ENCODE data around the gene CACYBP. TPM values are rescaled to one million over a fixed set of nuclear protein-coding genes. Genes with fewer than 3 reads are reported as not detected.

The CACYBP gene
- total RNA-seq, 5 donors from 2014 or later (not counting 1 experiment from before 2014, with no cell fraction given): 60.3 to 91.7 (median 75.8) TPM

GRCh38 chr1:174998569-174999215 is 1.1 kb upstream of the CACYBP start:
- 11% methylated on average over 17 of the region's 19 CpGs for WGBS (ENCODE audit: insufficient coverage)
- no peaks in the 10 kb centered on the region for H3K27me3 Mint-ChIP-seq
- peaks cover 10% of the 10 kb centered on the region for H3K36me3 Mint-ChIP-seq
- Histone ChIP-seq H3K4me1 (ENCODE audit: control insufficient read depth in 1 of 2, extremely low read depth in 1 of 2, insufficient read depth in 2 of 2, low read length in 2 of 2) (peaks cover 22% of the 10 kb centered on the region in 2 experiments), H3K27me3 (replicated peaks in 1 of 2; ENCODE audit: control insufficient read depth in 2 of 2, extremely low read depth in 1 of 2, insufficient read depth in 2 of 2, low read length in 1 of 2) (no peaks in the 10 kb centered on the region), H3K36me3 (ENCODE audit: control insufficient read depth in 2 of 2, extremely low read depth in 1 of 2, insufficient read depth in 1 of 2, low read length in 1 of 2) (peaks cover 0 to 3% of the 10 kb centered on the region in 2 donors), H3K9me3 (no peaks in the 10 kb centered on the region), H3K27ac (ENCODE audit: low read length) (peak overlapping the region; percentile 99), H3K4me3 (ENCODE audit: control insufficient read depth in 1 of 2, extremely low read depth in 1 of 2, low read length in 1 of 2) (peak overlapping the region; percentile 75 to 82)
- ATAC-seq (replicated peaks in 1 of 4): no peak
- peaks cover 32 to 49% (median 40%) of the 10 kb centered on the region in 3 donors for H3K4me1 Mint-ChIP-seq
- H3K4me3 Mint-ChIP-seq: no peak overlapping the region
- no peak overlapping the region for H3K27ac Mint-ChIP-seq
- POLR2A ChIA-PET: interaction anchor here (0.6 to 2.9 kb wide), 16 partner anchors 19 to 1284 kb away, joined by 3 to 58 read pairs (median 6); partner anchors contain the start of genes MRPS14 (in 2 of the 2) and KLHL20 (in 1 of the 2)
- peak in 32 of 35 experiments; percentile 11 to 81 (median 42) for DNase-seq
- CTCF ChIA-PET: interaction anchor here (0.6 to 3.8 kb wide), 19 partner anchors 9 to 227 kb away, joined by 3 to 35 read pairs (median 7); partner anchors contain the start of genes KIAA0040 (in 1 of the 2) and MRPS14 (in 1 of the 2)
- no peaks in the 10 kb centered on the region for H3K9me3 Mint-ChIP-seq

GRCh38 chr1:174999216-174999935 is 371 bp upstream of the CACYBP start:
- H3K36me3 ChIP-seq (ENCODE audit: control insufficient read depth in 2 of 2, extremely low read depth in 1 of 2, insufficient read depth in 1 of 2, low read length in 1 of 2): no peaks in the 10 kb centered on the region
- no peak overlapping the region for H3K27ac Mint-ChIP-seq
- peaks cover 7% of the 10 kb centered on the region for H3K36me3 Mint-ChIP-seq
- ChIA-PET POLR2A (interaction anchor here (0.6 to 2.9 kb wide), 19 partner anchors 10 to 1284 kb away, joined by 3 to 58 read pairs (median 5); partner anchors contain the start of genes MRPS14 (in 2 of the 2) and KLHL20 (in 1 of the 2)), CTCF (interaction anchor here (0.6 to 3.8 kb wide), 19 partner anchors 10 to 228 kb away, joined by 3 to 35 read pairs (median 7); partner anchors contain the start of genes KIAA0040 (in 1 of the 2) and MRPS14 (in 1 of the 2))
- DNase-seq (peak; percentile 94 to 99 (median 97)), ATAC-seq (replicated peaks in 1 of 4) (peak; percentile 78 to 85 (median 80))
- H3K4me1 ChIP-seq (ENCODE audit: control insufficient read depth in 1 of 2, extremely low read depth in 1 of 2, insufficient read depth in 2 of 2, low read length in 2 of 2): peaks cover 22% of the 10 kb centered on the region in 2 experiments
- H3K4me3 ChIP-seq (ENCODE audit: control insufficient read depth in 1 of 2, extremely low read depth in 1 of 2, low read length in 1 of 2): peak overlapping the region; percentile 75 to 82
- WGBS (ENCODE audit: insufficient coverage): under 1% methylated on average over 56 of the region's 58 CpGs
- peaks cover 37 to 51% (median 47%) of the 10 kb centered on the region in 3 donors for H3K4me1 Mint-ChIP-seq
- H3K27me3 ChIP-seq (replicated peaks in 1 of 2; ENCODE audit: control insufficient read depth in 2 of 2, extremely low read depth in 1 of 2, insufficient read depth in 2 of 2, low read length in 1 of 2): no peaks in the 10 kb centered on the region
- H3K9me3 ChIP-seq: no peaks in the 10 kb centered on the region
- H3K4me3 Mint-ChIP-seq: no peak overlapping the region
- H3K9me3 Mint-ChIP-seq: no peaks in the 10 kb centered on the region
- no peaks in the 10 kb centered on the region for H3K27me3 Mint-ChIP-seq
- peak overlapping the region; percentile 99 for H3K27ac ChIP-seq (ENCODE audit: low read length)

DNA sequence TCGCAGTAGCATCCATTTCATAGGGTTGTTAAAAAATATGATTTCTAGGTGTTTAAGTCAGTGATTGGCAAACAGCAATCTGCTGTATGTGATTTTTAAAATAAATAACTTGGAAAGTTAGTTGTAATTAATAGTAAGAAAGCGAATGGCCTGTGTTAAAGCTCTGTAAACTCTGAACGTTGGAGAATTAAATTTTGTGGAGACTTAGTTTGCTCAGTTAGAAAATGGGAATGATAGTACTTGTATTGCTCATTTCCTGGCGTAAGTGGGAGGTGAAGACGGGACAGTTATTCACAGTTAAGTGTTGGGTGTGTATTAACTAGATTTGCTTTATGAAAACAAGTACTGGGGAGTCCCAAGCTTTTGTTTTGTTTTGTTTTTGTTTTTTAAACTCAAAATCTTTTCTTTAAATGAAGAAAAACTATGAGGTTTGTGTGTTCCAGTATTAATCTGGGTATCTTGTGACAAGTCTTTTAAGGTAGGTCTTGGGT is 995 bp downstream of the CACYBP start:
- Histone ChIP-seq H3K4me3 (ENCODE audit: control insufficient read depth in 1 of 2, extremely low read depth in 1 of 2, low read length in 1 of 2) (peak overlapping the region; percentile 75 to 84), H3K9me3 (no peaks in the 10 kb centered on the region), H3K36me3 (ENCODE audit: control insufficient read depth in 2 of 2, extremely low read depth in 1 of 2, insufficient read depth in 1 of 2, low read length in 1 of 2) (peaks cover 0 to 12% of the 10 kb centered on the region in 2 donors), H3K27ac (ENCODE audit: low read length) (peak overlapping the region; percentile 76), H3K27me3 (replicated peaks in 1 of 2; ENCODE audit: control insufficient read depth in 2 of 2, extremely low read depth in 1 of 2, insufficient read depth in 2 of 2, low read length in 1 of 2) (no peaks in the 10 kb centered on the region), H3K4me1 (ENCODE audit: control insufficient read depth in 1 of 2, extremely low read depth in 1 of 2, insufficient read depth in 2 of 2, low read length in 2 of 2) (peaks cover 22% of the 10 kb centered on the region in 2 experiments)
- Mint-ChIP-seq H3K27me3 (no peaks in the 10 kb centered on the region), H3K27ac (peak overlapping the region; percentile 90 to 94), H3K36me3 (peaks cover 14% of the 10 kb centered on the region), H3K9me3 (no peaks in the 10 kb centered on the region), H3K4me3 (no peak overlapping the region), H3K4me1 (peaks cover 48 to 61% (median 56%) of the 10 kb centered on the region in 3 donors)
- DNase-seq: peak in 1 of 35 experiments; percentile 38
- 6% methylated on average over 5 of the region's 5 CpGs for WGBS (ENCODE audit: insufficient coverage)
- ATAC-seq (replicated peaks in 1 of 4): no peak
- ChIA-PET CTCF (interaction anchor here (0.7 to 3.8 kb wide), 8 partner anchors 16 to 314 kb away, joined by 3 to 35 read pairs (median 4); partner anchors contain the start of gene MRPS14 (in 1 of the 2)), POLR2A (interaction anchor here (0.9 to 2.9 kb wide), 6 partner anchors 14 to 201 kb away, joined by 3 to 58 read pairs (median 4); partner anchors contain the start of gene MRPS14 (in 1 of the 2))

GRCh38 chr1:175002910-175003517 is 3.3 kb downstream of the CACYBP start:
- DNase-seq (no peak), ATAC-seq (replicated peaks in 1 of 4) (no peak)
- no peaks in the 10 kb centered on the region for H3K9me3 Mint-ChIP-seq
- H3K27me3 Mint-ChIP-seq: no peaks in the 10 kb centered on the region
- no peaks in the 10 kb centered on the region for H3K9me3 ChIP-seq
- H3K27ac ChIP-seq (ENCODE audit: low read length): no peak overlapping the region
- H3K27me3 ChIP-seq (replicated peaks in 1 of 2; ENCODE audit: control insufficient read depth in 2 of 2, extremely low read depth in 1 of 2, insufficient read depth in 2 of 2, low read length in 1 of 2): no peaks in the 10 kb centered on the region
- peaks cover 17% of the 10 kb centered on the region for H3K36me3 Mint-ChIP-seq
- peaks cover 21 to 22% of the 10 kb centered on the region in 2 experiments for H3K4me1 ChIP-seq (ENCODE audit: control insufficient read depth in 1 of 2, extremely low read depth in 1 of 2, insufficient read depth in 2 of 2, low read length in 2 of 2)
- peaks cover 0 to 32% of the 10 kb centered on the region in 2 donors for H3K36me3 ChIP-seq (ENCODE audit: control insufficient read depth in 2 of 2, extremely low read depth in 1 of 2, insufficient read depth in 1 of 2, low read length in 1 of 2)
- WGBS (ENCODE audit: insufficient coverage): 83% methylated on average over 10 of the region's 17 CpGs
- peak overlapping the region; percentile 62 to 68 for H3K27ac Mint-ChIP-seq
- ChIA-PET CTCF (interaction anchor here in 1 of 2 donors (0.6 to 1.5 kb wide), 3 partner anchors 20 to 1400 kb away, joined by 3 read pairs; partner anchors contain the start of genes MRPS14 and SLC9C2), POLR2A (interaction anchor here in 1 of 2 donors (1.8 kb wide), 1 partner anchor 203 kb away, joined by 9 read pairs; no protein-coding TSS in a partner anchor)
- no peak overlapping the region for H3K4me3 ChIP-seq (ENCODE audit: control insufficient read depth in 1 of 2, extremely low read depth in 1 of 2, low read length in 1 of 2)
- H3K4me3 Mint-ChIP-seq: peak overlapping the region in 2 of 3 donors; percentile 2 to 31
- peaks cover 52 to 58% (median 54%) of the 10 kb centered on the region in 3 donors for H3K4me1 Mint-ChIP-seq

DNA sequence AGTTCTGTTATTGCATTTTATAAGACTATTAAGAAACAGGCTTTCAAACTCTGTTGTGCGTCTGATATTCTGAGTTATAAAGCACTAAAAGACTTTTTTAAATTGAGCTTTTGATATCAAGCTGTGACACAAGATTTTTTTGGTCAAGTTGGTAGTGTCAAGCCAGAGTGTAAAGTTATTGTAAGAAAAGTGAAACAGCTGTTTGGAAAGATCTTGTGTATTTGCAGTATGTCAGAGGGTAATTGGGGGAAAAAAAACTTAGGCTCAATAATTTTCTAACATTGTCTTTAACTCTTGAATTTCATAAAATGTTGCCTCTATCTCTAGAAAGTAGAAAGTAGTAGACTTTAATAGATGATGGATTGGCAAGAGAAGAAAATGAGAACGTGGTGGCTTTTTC is 3.8 kb downstream of the CACYBP start:
- peak overlapping the region; percentile 62 to 68 for H3K27ac Mint-ChIP-seq
- H3K4me1 ChIP-seq (ENCODE audit: control insufficient read depth in 1 of 2, extremely low read depth in 1 of 2, insufficient read depth in 2 of 2, low read length in 2 of 2): peaks cover 16 to 20% of the 10 kb centered on the region in 2 experiments
- no peaks in the 10 kb centered on the region for H3K9me3 Mint-ChIP-seq
- ATAC-seq (replicated peaks in 1 of 4) (no peak), DNase-seq (no peak)
- 57% methylated on average over 1 of the region's 2 CpGs for WGBS (ENCODE audit: insufficient coverage)
- H3K27me3 Mint-ChIP-seq: no peaks in the 10 kb centered on the region
- peaks cover 0 to 37% of the 10 kb centered on the region in 2 donors for H3K36me3 ChIP-seq (ENCODE audit: control insufficient read depth in 2 of 2, extremely low read depth in 1 of 2, insufficient read depth in 1 of 2, low read length in 1 of 2)
- H3K9me3 ChIP-seq: no peaks in the 10 kb centered on the region
- H3K4me1 Mint-ChIP-seq: peaks cover 52 to 60% (median 55%) of the 10 kb centered on the region in 3 donors
- H3K27me3 ChIP-seq (replicated peaks in 1 of 2; ENCODE audit: control insufficient read depth in 2 of 2, extremely low read depth in 1 of 2, insufficient read depth in 2 of 2, low read length in 1 of 2): no peaks in the 10 kb centered on the region
- CTCF ChIA-PET: interaction anchor here in 1 of 2 donors (1.0 to 1.5 kb wide), 3 partner anchors 20 to 35 kb away, joined by 3 to 7 read pairs (median 3); partner anchors contain the start of gene MRPS14
- no peak overlapping the region for H3K27ac ChIP-seq (ENCODE audit: low read length)
- peaks cover 20% of the 10 kb centered on the region for H3K36me3 Mint-ChIP-seq
- H3K4me3 ChIP-seq (ENCODE audit: control insufficient read depth in 1 of 2, extremely low read depth in 1 of 2, low read length in 1 of 2): no peak overlapping the region
- H3K4me3 Mint-ChIP-seq: peak overlapping the region in 2 of 3 donors; percentile 31 to 37
- POLR2A ChIA-PET: interaction anchor here in 1 of 2 donors (1.8 kb wide), 1 partner anchor 204 kb away, joined by 9 read pairs; no protein-coding TSS in a partner anchor

All from T-cell (primary cell).